HepG2 (cell line): ENCODE results near the gene INTS1. TPM values are rescaled to one million over a fixed set of nuclear protein-coding genes. Genes with fewer than 3 reads are reported as not detected.

Source experiments
- ARHGAP35 ChIP-seq: sonication (generic); formaldehyde crosslinking; IDR thresholded peaks from 2 replicates; pipeline ENCODE4 v1.9.0; 2022; ENCODE audit warnings: mild to moderate bottlenecking, inconsistent platforms, moderate library complexity, missing genetic modification reagents, borderline replicate concordance
- BCL3 ChIP-seq: sonication (generic); formaldehyde crosslinking; IDR thresholded peaks from 2 replicates; pipeline ENCODE4 v1.5.1; 2020; ENCODE audit warnings: mild to moderate bottlenecking, missing genetic modification reagents, moderate library complexity
- ELF1 ChIP-seq: sonication (generic); formaldehyde crosslinking; IDR thresholded peaks from 2 replicates; pipeline ENCODE4 v1.4.0; 2020; ENCODE audit warnings: missing genetic modification reagents
- GABPA ChIP-seq, 2 experiments: IDR thresholded peaks; 2 replicates each; pipeline ENCODE4 v1.6.1; 2011 to 2016; ENCODE audit warnings: low read depth in 2 of 2, low read length in 1 of 2, missing biosample characterization in 1 of 2, missing genetic modification characterization in 1 of 2
- GFI1 ChIP-seq: sonication (generic); formaldehyde crosslinking; IDR thresholded peaks from 2 replicates; pipeline ENCODE4 v1.5.0; 2020; ENCODE audit warnings: missing genetic modification reagents, mild to moderate bottlenecking, borderline replicate concordance
- HOXA3 ChIP-seq: sonication (generic); formaldehyde crosslinking; IDR thresholded peaks from 2 replicates; pipeline ENCODE4 v1.5.0; 2020; ENCODE audit warnings: missing genetic modification reagents
- MED1 ChIP-seq: sonication (generic); formaldehyde crosslinking; IDR thresholded peaks from 2 replicates; pipeline ENCODE4 v1.4.0; 2020; ENCODE audit warnings: missing genetic modification reagents
- NAIF1 ChIP-seq: sonication (generic); formaldehyde crosslinking; IDR thresholded peaks from 2 replicates; pipeline ENCODE4 v1.5.0; 2020; ENCODE audit warnings: mild to moderate bottlenecking, missing genetic modification reagents, borderline replicate concordance
- NFE2 ChIP-seq: sonication (generic); formaldehyde crosslinking; IDR thresholded peaks from 2 replicates; pipeline ENCODE4 v1.4.0; 2020; ENCODE audit warnings: missing genetic modification reagents
- NFKB2 ChIP-seq: sonication (generic); formaldehyde crosslinking; IDR thresholded peaks from 2 replicates; pipeline ENCODE4 v1.4.0; 2020; ENCODE audit warnings: missing genetic modification reagents, borderline replicate concordance
- PHF8 ChIP-seq: sonication (generic); formaldehyde crosslinking; IDR thresholded peaks from 2 replicates; pipeline ENCODE4 v1.5.0; 2020; ENCODE audit warnings: missing genetic modification reagents
- TBP ChIP-seq: sonication (generic); formaldehyde crosslinking; IDR thresholded peaks from 2 replicates; pipeline ENCODE4 v1.5.0; 2020; ENCODE audit warnings: missing genetic modification reagents
- TFDP1 ChIP-seq: IDR thresholded peaks from 2 replicates; pipeline ENCODE4 v1.6.1; 2016; ENCODE audit warnings: missing compliant biosample characterization, missing genetic modification reagents, borderline replicate concordance
- TSC22D2 ChIP-seq: sonication (generic); formaldehyde crosslinking; IDR thresholded peaks from 2 replicates; pipeline ENCODE4 v1.5.1; 2020; ENCODE audit warnings: missing genetic modification reagents, mild to moderate bottlenecking, borderline replicate concordance
- ZNF253 ChIP-seq: sonication (generic); formaldehyde crosslinking; IDR thresholded peaks from 2 replicates; pipeline ENCODE4 v1.8.0; 2022; ENCODE audit warnings: mild to moderate bottlenecking, missing genetic modification reagents, borderline replicate concordance
- ZNF720 ChIP-seq: sonication (generic); formaldehyde crosslinking; IDR thresholded peaks from 2 replicates; pipeline ENCODE4 v1.4.0; 2020; ENCODE audit warnings: missing genetic modification reagents
- ZNF776 ChIP-seq: sonication (generic); formaldehyde crosslinking; IDR thresholded peaks from 2 replicates; pipeline ENCODE4 v1.4.0; 2020; ENCODE audit warnings: mild to moderate bottlenecking, missing genetic modification reagents
- polyA plus RNA-seq, 8 experiments: library from polyadenylated mRNA; depleted of rRNA in 3 of 8; stranded (reverse) in 7 of 8; unstranded in 1 of 8; fragments of >200 nt; fragmentation: Illumina TruSeq in 4 of 8; extraction: Trizol in 4 of 8; gene quantifications; 2 replicates each; pipeline versions ENCODE4 v1.2.1 to v1.2.3, GENCODE V29; 2011 to 2016; ENCODE audit warnings: low read depth in 4 of 8, missing spikeins in 1 of 8, mixed read lengths in 1 of 8; ENCODE audit not compliant: insufficient read depth in 1 of 8
- total RNA-seq, 5 experiments: library from RNA; depleted of rRNA; stranded (reverse); fragments of >200 nt; fragmentation: Illumina TruSeq; extraction: Trizol; gene quantifications; 2 replicates each; pipeline ENCODE4 v1.2.3, GENCODE V29; 2016; ENCODE audit warnings: low read depth in 1 of 5
- TF ChIP-seq, protein P1 (sequence below): sonication (generic); formaldehyde crosslinking; conservative IDR thresholded peaks from 2 replicates; pipeline ENCODE4 v1.4.0; 2020; ENCODE audit warnings: mild to moderate bottlenecking, missing genetic modification reagents, moderate library complexity

The INTS1 gene
- total and polyA plus RNA-seq, 2 of the 13 experiments (the other 11 are each of a cell fraction or from before 2014, with no cell fraction given) = 13.7 to 29.0 TPM

DNA sequence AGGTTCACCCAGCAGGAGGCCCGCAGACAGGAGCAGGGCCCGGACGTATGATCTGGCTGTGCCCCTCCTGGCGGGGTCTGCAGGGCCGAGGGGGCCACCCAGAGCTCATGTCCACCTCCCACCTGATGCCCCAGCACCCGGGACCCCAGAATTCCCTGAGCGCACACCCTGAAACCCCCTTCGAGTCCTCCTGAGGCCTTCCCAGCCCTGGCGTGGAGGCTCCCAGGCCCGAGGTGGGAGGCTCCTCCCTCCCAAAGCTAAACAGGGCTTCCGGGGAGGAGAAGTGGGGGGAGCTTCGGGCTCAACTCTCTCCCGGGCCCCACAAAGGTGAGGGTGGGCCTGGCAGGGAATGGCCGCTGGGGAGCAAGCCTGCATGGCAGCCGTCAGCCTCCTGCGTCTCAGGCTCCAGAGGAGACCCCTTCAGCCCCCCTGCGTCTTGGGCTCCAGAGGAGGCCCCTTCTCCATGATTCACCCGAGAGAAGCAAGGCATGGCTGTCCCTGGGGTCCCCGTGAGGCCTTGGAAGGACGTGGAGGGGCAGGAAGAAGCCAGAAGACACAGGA, 75.2 kb downstream of the INTS1 start (continued):
- no peak for TF ChIP-seq ARHGAP35
- TF ChIP-seq TBP (CRISPR knock-in tag) = no peak
- no peak for TF ChIP-seq ZNF720 (CRISPR knock-in tag)
- peak; percentile 69; the same call in 1 of the 2 replicates for TF ChIP-seq BCL3 (CRISPR knock-in tag)
- TF ChIP-seq ZNF253 (CRISPR knock-in tag) = no peak
- TF ChIP-seq TFDP1 (CRISPR knock-in tag) = 0 out of 2 replicates have a peak, but pooled peaks have one; percentile 17
- TF ChIP-seq, protein P1, sequence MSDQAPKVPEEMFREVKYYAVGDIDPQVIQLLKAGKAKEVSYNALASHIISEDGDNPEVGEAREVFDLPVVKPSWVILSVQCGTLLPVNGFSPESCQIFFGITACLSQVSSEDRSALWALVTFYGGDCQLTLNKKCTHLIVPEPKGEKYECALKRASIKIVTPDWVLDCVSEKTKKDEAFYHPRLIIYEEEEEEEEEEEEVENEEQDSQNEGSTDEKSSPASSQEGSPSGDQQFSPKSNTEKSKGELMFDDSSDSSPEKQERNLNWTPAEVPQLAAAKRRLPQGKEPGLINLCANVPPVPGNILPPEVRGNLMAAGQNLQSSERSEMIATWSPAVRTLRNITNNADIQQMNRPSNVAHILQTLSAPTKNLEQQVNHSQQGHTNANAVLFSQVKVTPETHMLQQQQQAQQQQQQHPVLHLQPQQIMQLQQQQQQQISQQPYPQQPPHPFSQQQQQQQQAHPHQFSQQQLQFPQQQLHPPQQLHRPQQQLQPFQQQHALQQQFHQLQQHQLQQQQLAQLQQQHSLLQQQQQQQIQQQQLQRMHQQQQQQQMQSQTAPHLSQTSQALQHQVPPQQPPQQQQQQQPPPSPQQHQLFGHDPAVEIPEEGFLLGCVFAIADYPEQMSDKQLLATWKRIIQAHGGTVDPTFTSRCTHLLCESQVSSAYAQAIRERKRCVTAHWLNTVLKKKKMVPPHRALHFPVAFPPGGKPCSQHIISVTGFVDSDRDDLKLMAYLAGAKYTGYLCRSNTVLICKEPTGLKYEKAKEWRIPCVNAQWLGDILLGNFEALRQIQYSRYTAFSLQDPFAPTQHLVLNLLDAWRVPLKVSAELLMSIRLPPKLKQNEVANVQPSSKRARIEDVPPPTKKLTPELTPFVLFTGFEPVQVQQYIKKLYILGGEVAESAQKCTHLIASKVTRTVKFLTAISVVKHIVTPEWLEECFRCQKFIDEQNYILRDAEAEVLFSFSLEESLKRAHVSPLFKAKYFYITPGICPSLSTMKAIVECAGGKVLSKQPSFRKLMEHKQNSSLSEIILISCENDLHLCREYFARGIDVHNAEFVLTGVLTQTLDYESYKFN = 0 out of 2 replicates have a peak, but pooled peaks have one; percentile 13
- TF ChIP-seq MED1 (CRISPR knock-in tag) = 0 out of 2 replicates have a peak, but pooled peaks have one; percentile 13
- peak; percentile 72; the same call in 1 of the 2 replicates for TF ChIP-seq NFKB2 (CRISPR knock-in tag)
- peak; percentile 70 for TF ChIP-seq PHF8 (CRISPR knock-in tag)
- TF ChIP-seq ZNF776 (CRISPR knock-in tag) = 0 out of 2 replicates have a peak, but pooled peaks have one; percentile 31
- no peak for TF ChIP-seq TSC22D2 (CRISPR knock-in tag)
- TF ChIP-seq ELF1 (CRISPR knock-in tag) = peak; percentile 65
- TF ChIP-seq NAIF1 = no peak; the same call in 1 of the 2 replicates
- TF ChIP-seq GABPA (IDR thresholded peaks at IDR 0.05; ENCODE audit: low read depth, low read length) = no peak
- peak; percentile 49; the same call in 1 of the 2 replicates for TF ChIP-seq GABPA (CRISPR knock-in tag; IDR thresholded peaks at IDR 0.05; ENCODE audit: low read depth)
- TF ChIP-seq GFI1 (CRISPR knock-in tag) = 0 out of 2 replicates have a peak, but pooled peaks have one; percentile 31
- peak; percentile 14; the same call in 1 of the 2 replicates for TF ChIP-seq HOXA3
- TF ChIP-seq NFE2 = no peak
